HG02870 (cell line): ENCODE results near the gene KAT8.
A peak's percentile ranks its signal among the peaks of the same experiment; 100 is the strongest.

Experiments used
- ATAC-seq: cut with Tn5 transposase; IDR thresholded peaks from one replicate; pipeline ENCODE4 v1.9.1; 2021; ENCODE audit warnings: mild to moderate bottlenecking, moderate library complexity; ENCODE audit not compliant: unreplicated experiment

Gene KAT8

GRCh38 chr16:31106509-31107464, 10.7 kb upstream of the KAT8 start:
- no peak for ATAC-seq

GRCh38 chr16:31107465-31107867, 10.0 kb upstream of the KAT8 start:
- ATAC-seq, result peak; percentile 51

- ATAC-seq, result peak; percentile 82
Measured at GRCh38 chr16:31108035-31108793, 9.2 kb upstream of the KAT8 start, which contains the start of gene BCKDK. TSS of gene BCKDK (plus strand) at chr16:31108386. CDS start at chr16:31109224, 838 bp downstream.

GRCh38 chr16:31108794-31109558, 8.5 kb upstream of the KAT8 start:
- ATAC-seq, result no peak

- no peak for ATAC-seq
Measured at GRCh38 chr16:31109622-31110021, 7.8 kb upstream of the KAT8 start.

GRCh38 chr16:31110106-31111034, 7.1 kb upstream of the KAT8 start:
- ATAC-seq, result no peak

GRCh38 chr16:31111881-31112466, 5.5 kb upstream of the KAT8 start:
- no peak for ATAC-seq

- ATAC-seq, result no peak
Measured at GRCh38 chr16:31112711-31113110, 4.8 kb upstream of the KAT8 start.

- no peak for ATAC-seq
Measured at GRCh38 chr16:31113121-31114120, 4.0 kb upstream of the KAT8 start.

GRCh38 chr16:31114468-31114867, 3.0 kb upstream of the KAT8 start:
- ATAC-seq, result no peak

GRCh38 chr16:31118223-31119155, 1.0 kb downstream of the KAT8 start:
- no peak for ATAC-seq

- no peak for ATAC-seq
Measured at GRCh38 chr16:31120129-31120528, 2.7 kb downstream of the KAT8 start.

GRCh38 chr16:31125844-31126243, 8.4 kb downstream of the KAT8 start:
- ATAC-seq, result no peak

GRCh38 chr16:31127182-31127581, 9.7 kb downstream of the KAT8 start:
- ATAC-seq, result no peak

- no peak for ATAC-seq
Measured at GRCh38 chr16:31128711-31129567, 11.5 kb downstream of the KAT8 start.

- no peak for ATAC-seq
Measured at GRCh38 chr16:31129568-31130335, 12.3 kb downstream of the KAT8 start.
